NCI-H510A (cell line): Measurements from ENCODE around the gene DCLK1.

Experiments
- DNase-seq: peaks from one replicate; lab custom pipeline; 2025; lab: John Stamatoyannopoulos, UW

The DCLK1 gene

DNA sequence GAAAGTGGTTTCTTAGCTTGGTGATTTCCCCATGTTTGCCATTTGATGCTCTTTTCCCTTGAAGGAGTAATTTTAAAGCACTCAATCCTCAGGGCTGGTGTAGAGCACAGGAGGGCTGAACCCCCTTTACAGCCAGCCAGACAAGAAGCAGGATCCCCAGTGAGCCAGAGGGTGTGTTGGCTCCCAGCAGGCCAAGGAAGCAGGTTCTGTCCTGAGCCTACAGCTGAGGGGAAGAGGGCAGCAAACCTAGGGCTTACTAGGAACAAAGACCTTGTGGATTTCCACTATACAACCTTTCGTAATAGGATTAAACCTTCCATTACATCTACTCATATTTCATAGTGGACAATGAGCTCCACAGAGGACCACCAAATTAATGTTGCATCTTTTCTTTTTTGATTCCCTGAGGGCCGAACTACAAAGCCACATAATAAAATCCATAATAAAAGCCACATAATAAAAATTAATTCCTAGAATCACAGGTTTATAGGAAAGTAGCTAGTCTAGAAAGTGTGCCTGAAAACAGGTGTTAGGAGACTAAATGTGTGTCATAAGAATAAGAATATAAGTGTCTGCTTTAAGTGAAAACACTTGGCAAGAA, 300.2 kb downstream of the DCLK1 start:
- no peak for DNase-seq

DNA sequence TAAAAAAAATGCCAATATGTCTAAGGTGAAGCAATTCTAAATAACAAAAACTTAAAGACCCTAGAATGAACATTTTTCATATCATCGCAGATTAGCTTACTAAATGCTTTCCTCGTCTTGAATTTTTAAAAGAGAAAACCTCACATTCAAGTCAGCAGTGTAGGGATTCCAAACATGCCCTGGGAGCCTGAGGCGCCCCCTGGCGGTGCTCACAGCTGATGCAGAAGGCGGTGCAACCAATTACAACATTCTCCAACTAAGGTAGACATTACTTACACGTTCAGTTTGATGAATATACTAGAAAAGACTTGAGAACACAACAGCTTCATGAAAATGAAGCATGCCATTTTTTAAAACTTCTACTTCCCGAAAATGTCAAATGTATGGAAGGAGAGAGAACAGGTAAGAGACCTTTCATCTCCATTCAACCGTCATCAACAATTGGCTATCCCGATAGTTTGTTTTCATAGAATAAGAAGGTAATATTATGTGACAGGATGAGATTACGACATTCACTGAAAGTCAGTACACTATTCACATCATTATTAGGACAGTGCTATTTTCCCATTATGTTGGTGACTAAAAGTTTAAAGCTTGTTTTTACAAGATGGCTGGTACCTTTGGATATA, 304.4 kb downstream of the DCLK1 start:
- no peak for DNase-seq

GRCh38 chr13:35824825-35825224, 306.4 kb downstream of the DCLK1 start:
- DNase-seq, result no peak

DNA sequence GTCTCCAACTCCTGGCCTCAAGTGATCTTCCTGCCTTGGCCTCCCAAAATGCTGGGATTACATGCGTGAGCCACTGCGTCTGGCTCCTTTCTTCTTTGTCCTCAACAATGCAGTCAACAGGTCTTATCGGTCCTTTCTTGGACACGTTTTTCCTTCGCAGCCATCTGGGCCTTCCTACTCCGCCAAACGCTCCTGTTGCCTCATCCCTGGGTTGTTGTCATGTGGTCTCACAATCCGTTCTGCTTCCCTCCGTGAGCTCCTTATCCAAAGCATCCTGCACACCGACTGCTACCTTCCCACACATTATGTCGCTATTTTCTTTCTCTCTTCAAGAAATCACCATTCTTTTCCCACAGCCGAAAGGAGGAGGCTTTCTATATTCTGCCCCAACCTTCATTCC, 306.8 kb downstream of the DCLK1 start:
- no peak for DNase-seq

DNA sequence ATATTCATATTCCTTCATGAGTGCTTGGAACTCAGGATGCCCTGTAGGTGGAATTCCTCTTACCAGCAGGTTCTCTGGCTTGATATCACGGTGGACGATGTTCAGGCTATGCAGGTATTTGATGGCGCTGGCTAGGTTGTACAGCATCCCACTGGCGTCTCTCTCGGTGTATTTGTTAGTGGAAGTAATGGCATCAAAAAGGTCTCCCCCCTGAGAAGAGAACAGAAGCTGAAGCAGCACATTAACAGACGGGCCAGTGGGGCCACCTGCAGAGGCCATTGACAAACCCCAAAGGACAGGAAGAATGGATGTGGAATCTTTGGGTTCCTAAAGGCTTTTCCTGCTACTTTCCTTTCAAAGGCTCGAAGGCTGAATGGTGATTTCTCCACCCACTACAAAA, 308.5 kb downstream of the DCLK1 start:
- no peak for DNase-seq

- no peak for DNase-seq
Observed at GRCh38 chr13:35818633-35819067, 312.5 kb downstream of the DCLK1 start.

DNA sequence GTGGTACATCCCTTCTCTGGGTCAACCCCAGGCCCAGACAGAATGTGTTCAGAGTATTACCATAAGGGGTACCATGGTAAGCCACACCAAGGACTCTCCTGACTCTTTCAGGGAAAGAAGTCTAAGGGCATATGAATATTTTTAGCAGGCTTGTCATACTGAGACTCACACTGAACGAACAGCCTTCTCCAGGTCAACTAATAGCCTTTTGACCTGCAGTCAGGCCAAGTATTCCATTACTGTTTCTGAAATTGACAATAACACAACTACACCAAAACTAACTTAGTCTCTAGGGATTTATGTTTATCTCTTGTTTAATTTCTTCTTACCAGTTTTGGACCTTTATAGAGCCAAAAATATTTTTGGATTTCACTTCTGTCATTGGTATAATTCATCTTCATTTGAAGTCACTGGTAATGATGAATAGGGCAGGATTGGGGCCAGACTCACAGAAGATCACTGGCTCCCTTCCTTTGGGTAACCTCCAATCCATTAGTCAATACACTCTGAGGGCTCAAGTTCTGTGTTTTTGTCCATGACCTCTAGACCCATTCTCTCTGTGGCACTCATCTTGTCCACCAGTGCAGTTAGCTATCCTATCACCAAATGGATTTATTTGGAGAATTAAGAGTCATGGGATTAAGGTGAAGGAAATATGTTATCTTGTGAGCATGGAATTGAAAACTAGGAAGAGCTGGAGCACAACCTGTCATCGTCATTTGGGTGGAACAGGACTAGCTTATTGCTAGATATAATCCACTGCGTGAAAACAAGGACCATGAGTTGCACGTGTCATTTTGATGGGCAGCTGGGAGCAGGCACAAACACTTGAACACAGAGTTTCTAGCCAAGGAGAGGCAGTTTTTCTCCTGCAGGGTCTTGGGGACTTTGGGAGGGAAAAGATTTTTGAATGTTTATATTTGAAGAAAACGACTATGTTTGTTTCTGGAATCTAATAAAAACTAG, 313.3 kb downstream of the DCLK1 start:
- no peak for DNase-seq

GRCh38 chr13:35814605-35815011, 316.6 kb downstream of the DCLK1 start:
- no peak for DNase-seq

- DNase-seq, result no peak
Observed at GRCh38 chr13:35812736-35813135, 318.4 kb downstream of the DCLK1 start.

- DNase-seq, result no peak
Observed at GRCh38 chr13:35810321-35810720, 320.9 kb downstream of the DCLK1 start.

DNA sequence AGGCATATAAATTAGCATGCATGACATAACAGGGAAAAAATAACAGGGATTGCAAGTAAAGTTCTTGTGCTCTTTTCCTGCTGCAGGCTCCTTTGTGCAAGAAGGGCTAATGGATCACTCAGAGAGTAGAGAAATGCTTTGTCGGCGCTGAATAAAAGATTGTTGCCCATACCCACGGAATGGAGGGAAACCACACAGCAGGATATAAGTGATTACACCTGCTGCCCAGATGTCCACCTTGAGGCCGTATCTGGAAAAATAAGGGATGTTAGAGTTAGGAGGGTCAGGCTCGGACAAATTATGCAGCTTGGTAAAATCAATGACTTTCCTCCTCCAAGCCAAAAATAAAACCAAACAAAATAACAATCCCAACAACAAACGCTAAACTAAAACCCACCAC, 322.3 kb downstream of the DCLK1 start:
- DNase-seq, result no peak

GRCh38 chr13:35804901-35805300, 326.3 kb downstream of the DCLK1 start:
- no peak for DNase-seq

DNA sequence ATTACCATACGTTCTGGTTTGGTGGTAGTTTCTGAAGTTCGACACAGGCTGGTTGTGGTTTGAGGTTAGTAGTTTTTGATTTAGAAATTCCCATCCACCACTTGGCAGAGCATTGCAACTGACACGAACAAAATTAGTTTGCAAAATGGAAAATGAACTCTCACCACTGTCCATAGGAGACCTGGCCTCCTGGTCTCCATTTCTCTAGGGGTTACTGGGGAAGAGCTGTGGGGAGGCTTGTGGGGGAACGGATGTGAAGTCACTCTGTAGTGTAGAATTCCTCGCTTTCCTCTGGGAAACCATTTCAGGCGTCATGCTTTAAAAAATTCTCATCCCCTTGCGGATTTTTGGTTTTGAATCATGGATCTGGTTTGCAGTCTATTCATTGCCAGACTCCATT, 333.2 kb downstream of the DCLK1 start:
- DNase-seq, result no peak

GRCh38 chr13:35797244-35797643, 333.9 kb downstream of the DCLK1 start:
- DNase-seq, result no peak

DNA sequence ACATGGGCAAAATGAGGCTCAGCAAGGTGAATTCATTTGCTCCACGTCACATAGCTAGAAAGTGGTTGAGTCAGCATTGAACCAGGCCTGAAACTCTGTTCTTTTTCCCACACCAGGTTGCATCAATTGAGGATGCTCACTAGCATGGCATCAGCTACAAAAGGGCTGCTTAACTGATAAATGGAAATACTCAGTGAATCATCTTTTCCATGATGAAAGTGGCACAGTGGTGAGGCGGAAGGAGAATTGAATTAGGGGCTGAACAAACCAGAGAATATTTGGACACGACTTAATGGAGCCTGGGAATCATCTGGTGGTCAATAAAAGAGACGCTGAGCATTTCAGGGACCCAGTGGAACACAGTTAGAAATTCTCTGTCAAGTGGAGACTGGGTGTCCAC, 334.6 kb downstream of the DCLK1 start:
- DNase-seq, result no peak

- no peak for DNase-seq
Observed at GRCh38 chr13:35794734-35795389, 336.3 kb downstream of the DCLK1 start.

GRCh38 chr13:35793823-35794222, 337.4 kb downstream of the DCLK1 start:
- DNase-seq, result no peak

GRCh38 chr13:35792911-35793310, 338.3 kb downstream of the DCLK1 start:
- no peak for DNase-seq

- no peak for DNase-seq
Observed at GRCh38 chr13:35792021-35792420, 339.2 kb downstream of the DCLK1 start.

GRCh38 chr13:35791184-35791851, 339.9 kb downstream of the DCLK1 start:
- no peak for DNase-seq

GRCh38 chr13:35789335-35790165, 341.6 kb downstream of the DCLK1 start:
- no peak for DNase-seq
